Mucosa of stomach (tissue), 1 donor: ENCODE results near the gene SERTAD2.

Source experiments
- H3K27me3 ChIP-seq: one replicate; pipeline ENCODE4 v1.7.0; 2013; ENCODE audit warnings: mild to moderate bottlenecking, low read length; ENCODE audit not compliant: control insufficient read depth, insufficient read depth
- H3K36me3 ChIP-seq: one replicate; pipeline ENCODE4 v1.7.0; 2013; ENCODE audit warnings: low read length; ENCODE audit not compliant: control insufficient read depth, insufficient read depth
- H3K4me1 ChIP-seq: one replicate; pipeline ENCODE4 v1.7.0; 2013; ENCODE audit warnings: mild to moderate bottlenecking, low read length; ENCODE audit not compliant: control insufficient read depth, insufficient read depth
- H3K4me3 ChIP-seq: one replicate; pipeline ENCODE4 v1.7.0; 2013; ENCODE audit warnings: low read length
- H3K9ac ChIP-seq: one replicate; pipeline ENCODE4 v1.7.0; 2013; ENCODE audit warnings: mild to moderate bottlenecking, low read length, moderate library complexity
- H3K9me3 ChIP-seq: one replicate; pipeline ENCODE4 v1.7.0; 2013; ENCODE audit warnings: mild to moderate bottlenecking, low read length, moderate library complexity; ENCODE audit not compliant: control insufficient read depth
- donor health status: Pancreatic carcinoma.

Gene SERTAD2

GRCh38 chr2:64668542-64668941 is 14.8 kb upstream of the SERTAD2 start:
- Histone ChIP-seq H3K4me3 (no peak overlapping the region), H3K4me1 (peaks cover 28% of the 10 kb centered on the region), H3K36me3 (no peaks in the 10 kb centered on the region), H3K27me3 (no peaks in the 10 kb centered on the region), H3K9me3 (no peaks in the 10 kb centered on the region), H3K9ac (no peak overlapping the region)

- no peaks in the 10 kb centered on the region for H3K36me3 ChIP-seq
- H3K4me1 ChIP-seq, result peaks cover 18% of the 10 kb centered on the region
- no peak overlapping the region for H3K4me3 ChIP-seq
Measured at GRCh38 chr2:64667535-64667934, 13.8 kb upstream of the SERTAD2 start.

DNA sequence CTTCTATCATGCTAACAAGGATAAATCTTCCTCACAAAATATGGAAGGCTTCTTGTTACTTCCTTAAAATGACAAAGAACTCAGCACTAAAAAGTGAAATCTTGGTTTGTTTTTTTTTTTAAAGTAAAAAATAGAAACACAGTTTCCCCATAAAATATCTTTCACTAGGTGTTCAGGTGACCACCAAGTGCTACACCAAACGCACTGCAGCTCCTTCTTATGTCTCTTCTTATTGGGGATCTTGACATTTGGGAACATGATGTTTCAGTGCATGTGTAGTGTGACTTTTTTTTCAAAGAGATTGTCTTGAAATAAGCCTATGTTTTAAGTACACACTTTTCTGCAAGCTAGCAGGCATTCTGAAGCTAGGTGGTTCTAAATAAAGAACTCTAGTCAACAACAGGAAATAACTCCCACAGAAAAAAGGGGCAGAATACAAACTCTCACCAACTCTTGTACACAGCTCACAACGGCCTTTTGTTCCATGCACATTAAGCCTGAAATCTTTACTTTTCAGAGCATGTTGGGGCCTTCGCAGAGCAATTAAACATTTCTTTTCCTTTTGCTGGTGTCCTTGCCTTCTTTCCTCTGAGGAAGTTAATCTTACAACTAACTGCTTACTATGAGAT is 13.2 kb upstream of the SERTAD2 start:
- no peaks in the 10 kb centered on the region for H3K9me3 ChIP-seq
- no peaks in the 10 kb centered on the region for H3K27me3 ChIP-seq
- no peak overlapping the region for H3K4me3 ChIP-seq
- H3K4me1 ChIP-seq, result peaks cover 12% of the 10 kb centered on the region
- no peak overlapping the region for H3K9ac ChIP-seq
- no peaks in the 10 kb centered on the region for H3K36me3 ChIP-seq

More at GRCh38 chr2:64667535-64667934, 13.8 kb upstream of the SERTAD2 start:
- Histone ChIP-seq H3K9ac (no peak overlapping the region), H3K9me3 (no peaks in the 10 kb centered on the region), H3K27me3 (no peaks in the 10 kb centered on the region)

GRCh38 chr2:64665709-64666108 is 12.0 kb upstream of the SERTAD2 start:
- Histone ChIP-seq H3K4me1 (peaks cover 6% of the 10 kb centered on the region), H3K9ac (no peak overlapping the region), H3K36me3 (no peaks in the 10 kb centered on the region), H3K9me3 (no peaks in the 10 kb centered on the region), H3K4me3 (no peak overlapping the region), H3K27me3 (no peaks in the 10 kb centered on the region)

DNA sequence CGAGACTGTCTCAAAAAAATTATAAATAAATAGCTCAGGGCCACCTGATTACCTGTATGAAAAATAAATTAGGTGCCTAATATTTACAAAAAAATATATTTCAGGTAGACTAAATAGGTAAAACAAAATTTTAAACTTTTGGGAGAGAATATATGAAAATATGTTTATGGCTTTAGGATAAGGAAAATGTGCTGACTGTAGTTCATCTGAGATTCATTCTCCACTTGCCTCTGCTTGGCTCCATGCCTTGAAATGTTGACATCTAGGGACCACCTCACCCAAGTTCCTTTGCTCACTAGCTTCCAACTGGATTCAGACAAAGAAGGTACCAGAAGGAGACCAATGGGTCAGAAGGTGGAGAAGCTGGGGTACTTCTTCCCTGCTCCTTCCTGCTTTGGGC is 9.7 kb upstream of the SERTAD2 start:
- no peaks in the 10 kb centered on the region for H3K36me3 ChIP-seq
- no peak overlapping the region for H3K4me3 ChIP-seq
- H3K4me1 ChIP-seq, result peaks cover 5% of the 10 kb centered on the region
- H3K9me3 ChIP-seq, result no peaks in the 10 kb centered on the region
- no peaks in the 10 kb centered on the region for H3K27me3 ChIP-seq
- no peak overlapping the region for H3K9ac ChIP-seq

DNA sequence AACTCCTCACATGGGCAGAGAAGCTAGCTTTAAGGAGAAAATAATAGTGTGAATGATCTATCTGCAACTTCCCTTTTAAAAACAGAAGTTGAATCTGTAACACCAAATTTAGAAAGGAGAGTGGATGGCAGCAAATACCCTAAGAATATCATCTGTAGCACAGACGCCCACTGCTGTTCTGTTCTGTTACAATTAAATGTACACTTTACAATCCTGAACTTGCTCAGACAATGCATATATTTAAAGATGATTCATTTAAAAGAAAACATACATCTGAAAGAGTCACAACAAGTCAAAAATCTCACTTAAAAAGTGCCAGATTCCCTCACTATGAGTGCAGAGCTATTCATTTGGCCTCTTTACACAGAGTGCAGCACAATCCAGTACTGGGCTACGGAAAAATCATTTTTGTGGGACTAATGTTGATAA is 8.0 kb upstream of the SERTAD2 start:
- H3K4me1 ChIP-seq, result no peaks in the 10 kb centered on the region
- H3K9me3 ChIP-seq, result no peaks in the 10 kb centered on the region
- no peaks in the 10 kb centered on the region for H3K27me3 ChIP-seq
- H3K9ac ChIP-seq, result no peak overlapping the region
- no peak overlapping the region for H3K4me3 ChIP-seq
- no peaks in the 10 kb centered on the region for H3K36me3 ChIP-seq

GRCh38 chr2:64659252-64659651 is 5.5 kb upstream of the SERTAD2 start:
- Histone ChIP-seq H3K4me1 (peaks cover 10% of the 10 kb centered on the region), H3K9me3 (no peaks in the 10 kb centered on the region), H3K4me3 (no peak overlapping the region), H3K36me3 (no peaks in the 10 kb centered on the region), H3K27me3 (no peaks in the 10 kb centered on the region), H3K9ac (no peak overlapping the region)

DNA sequence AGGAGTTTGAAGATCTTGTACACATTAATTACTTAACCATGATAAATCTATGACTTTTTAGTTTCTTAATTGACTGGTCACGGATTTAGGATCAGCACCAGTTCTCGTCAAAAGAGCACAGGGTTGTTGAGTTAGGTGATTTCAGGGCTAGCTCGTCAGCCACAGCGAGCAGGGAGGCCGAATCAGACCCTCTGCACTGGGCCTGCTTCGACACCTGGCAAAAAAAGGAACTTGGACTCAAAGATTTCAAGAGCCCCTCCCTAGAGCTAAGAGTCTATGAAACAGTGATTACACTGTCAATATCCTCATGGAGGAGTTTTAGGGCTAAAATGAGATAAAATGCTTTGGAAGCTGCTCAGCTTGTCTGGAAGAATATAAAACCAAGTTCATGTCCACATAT is 4.6 kb upstream of the SERTAD2 start:
- no peak overlapping the region for H3K9ac ChIP-seq
- H3K9me3 ChIP-seq, result no peaks in the 10 kb centered on the region
- H3K36me3 ChIP-seq, result no peaks in the 10 kb centered on the region
- no peak overlapping the region for H3K4me3 ChIP-seq
- peaks cover 10% of the 10 kb centered on the region for H3K4me1 ChIP-seq
- H3K27me3 ChIP-seq, result no peaks in the 10 kb centered on the region

- H3K27me3 ChIP-seq, result no peaks in the 10 kb centered on the region
- no peak overlapping the region for H3K9ac ChIP-seq
- no peaks in the 10 kb centered on the region for H3K36me3 ChIP-seq
- no peaks in the 10 kb centered on the region for H3K9me3 ChIP-seq
- no peak overlapping the region for H3K4me3 ChIP-seq
- peaks cover 10% of the 10 kb centered on the region for H3K4me1 ChIP-seq
Measured at GRCh38 chr2:64657411-64657810, 3.7 kb upstream of the SERTAD2 start.

DNA sequence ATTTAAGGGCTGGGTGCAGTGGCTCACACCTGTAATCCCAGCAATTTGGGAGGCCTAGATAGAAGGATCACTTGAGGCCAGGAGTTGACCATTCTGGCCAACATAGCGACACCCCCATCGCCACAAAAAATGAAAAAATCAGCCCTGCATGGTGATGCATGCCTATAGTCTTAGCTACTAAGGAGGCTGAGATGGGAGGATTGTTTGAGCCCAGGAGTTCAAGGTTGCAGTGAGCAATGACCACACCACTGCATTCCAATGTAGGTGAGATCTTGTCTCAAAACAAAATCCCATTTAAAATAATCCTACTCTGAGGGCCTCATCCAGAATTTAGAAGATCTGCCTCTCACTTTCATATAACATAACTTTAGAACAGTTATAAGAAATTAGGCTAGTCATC is 2.7 kb upstream of the SERTAD2 start:
- H3K4me1 ChIP-seq, result peaks cover 14% of the 10 kb centered on the region
- no peak overlapping the region for H3K4me3 ChIP-seq
- H3K9me3 ChIP-seq, result no peaks in the 10 kb centered on the region
- H3K36me3 ChIP-seq, result no peaks in the 10 kb centered on the region
- H3K27me3 ChIP-seq, result no peaks in the 10 kb centered on the region
- no peak overlapping the region for H3K9ac ChIP-seq

GRCh38 chr2:64655873-64656272 is 2.2 kb upstream of the SERTAD2 start:
- no peaks in the 10 kb centered on the region for H3K9me3 ChIP-seq
- H3K4me1 ChIP-seq, result peaks cover 19% of the 10 kb centered on the region
- no peaks in the 10 kb centered on the region for H3K27me3 ChIP-seq
- no peaks in the 10 kb centered on the region for H3K36me3 ChIP-seq
- H3K9ac ChIP-seq, result no peak overlapping the region
- H3K4me3 ChIP-seq, result no peak overlapping the region

DNA sequence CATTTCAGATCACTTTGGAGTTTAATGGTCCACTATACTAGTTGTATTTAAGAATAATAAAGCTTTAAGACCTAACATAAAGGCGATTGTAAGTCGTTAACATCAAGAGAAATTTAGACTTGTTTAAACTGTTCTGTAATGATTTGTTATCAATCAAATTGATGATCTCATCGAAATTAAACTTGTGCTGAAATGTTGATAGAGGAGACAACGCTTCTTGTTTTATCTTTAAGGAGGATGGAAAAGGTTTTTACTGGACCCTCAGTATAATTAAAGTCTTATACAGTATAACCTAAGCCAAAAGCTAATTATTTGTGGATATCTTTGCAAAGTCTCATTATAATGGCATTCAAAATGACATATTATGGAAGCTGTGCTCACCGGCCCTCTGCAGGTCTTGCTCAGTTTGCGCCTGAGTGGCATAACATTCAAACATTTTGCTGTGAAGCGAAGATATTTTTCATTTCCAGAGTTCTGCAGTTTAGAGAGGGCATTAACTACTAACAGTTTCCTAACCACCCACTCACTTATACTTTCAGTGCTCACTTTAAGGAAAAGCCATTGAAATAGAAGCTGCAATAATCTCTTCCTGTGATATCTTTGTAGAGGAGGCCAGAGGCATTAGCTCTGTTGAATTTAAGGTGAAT is 1.4 kb upstream of the SERTAD2 start:
- Histone ChIP-seq H3K4me1 (peaks cover 25% of the 10 kb centered on the region), H3K9ac (no peak overlapping the region), H3K27me3 (no peaks in the 10 kb centered on the region), H3K36me3 (no peaks in the 10 kb centered on the region), H3K9me3 (no peaks in the 10 kb centered on the region), H3K4me3 (no peak overlapping the region)
